RPMI8226 (cell line): ENCODE data around the gene UNC13B.
A peak's percentile ranks its signal among the peaks of the same experiment; 100 is the strongest.

ENCODE experiments used
- DNase-seq: peaks from one replicate; pipeline ENCODE4 v3.0.0-alpha.2; 2015

Gene UNC13B

DNA sequence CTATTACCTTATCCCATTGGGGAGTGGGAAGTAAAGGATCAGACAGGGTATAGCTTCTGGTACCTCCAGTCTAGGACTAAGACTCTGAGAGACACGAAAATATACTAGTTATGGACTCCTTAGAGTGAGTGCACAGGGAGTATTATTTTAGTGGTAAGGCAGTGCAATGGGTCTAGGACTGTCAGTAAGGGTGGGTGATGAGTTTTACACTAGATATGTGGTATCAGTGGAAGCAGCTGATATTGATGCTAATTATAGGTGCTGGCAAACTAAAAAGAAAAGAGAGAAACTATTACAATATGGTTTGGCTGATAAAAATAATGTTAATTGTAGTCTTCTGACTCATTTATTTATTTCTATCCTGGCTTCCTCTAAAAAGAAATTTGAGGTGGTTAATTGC is 118.6 kb downstream of the UNC13B start:
- no peak for DNase-seq

DNA sequence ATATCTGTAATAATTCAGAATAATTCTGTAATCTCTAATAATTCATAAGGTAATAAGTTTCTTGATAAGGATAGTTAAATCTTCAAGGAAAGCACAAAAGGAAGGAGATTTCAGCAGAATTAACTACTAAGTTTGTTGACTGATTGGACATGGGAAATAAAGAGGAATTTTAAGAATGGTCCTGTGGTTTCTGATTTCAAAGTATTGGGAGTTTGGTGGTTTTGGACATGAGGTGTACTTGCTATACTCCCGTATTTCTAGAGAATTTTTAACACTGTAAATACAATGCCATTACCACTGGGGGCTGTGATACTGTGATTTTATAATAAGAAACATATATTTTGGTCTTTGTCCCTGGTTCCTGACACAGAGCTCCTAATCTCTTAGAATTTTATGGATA is 123.9 kb downstream of the UNC13B start:
- DNase-seq: no peak

DNA sequence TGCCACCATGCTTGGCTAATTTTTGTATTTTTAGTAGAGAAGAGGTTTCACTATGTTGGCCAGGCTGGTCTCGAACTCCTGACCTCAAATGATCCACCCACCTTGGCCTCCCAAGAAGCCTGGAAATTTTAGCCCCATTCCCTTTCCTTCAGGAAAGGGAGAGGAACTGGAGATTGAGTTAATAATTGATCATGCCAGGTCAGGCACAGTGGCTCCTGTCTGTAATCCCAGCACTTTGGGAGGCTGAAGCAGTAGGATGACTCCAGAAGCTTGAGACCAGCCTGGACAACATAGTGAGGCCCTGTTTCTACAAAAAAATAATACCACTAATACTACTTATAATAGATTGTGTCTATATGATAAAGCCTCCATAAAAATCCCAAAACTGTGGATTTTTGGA is 124.6 kb downstream of the UNC13B start:
- no peak for DNase-seq

DNA sequence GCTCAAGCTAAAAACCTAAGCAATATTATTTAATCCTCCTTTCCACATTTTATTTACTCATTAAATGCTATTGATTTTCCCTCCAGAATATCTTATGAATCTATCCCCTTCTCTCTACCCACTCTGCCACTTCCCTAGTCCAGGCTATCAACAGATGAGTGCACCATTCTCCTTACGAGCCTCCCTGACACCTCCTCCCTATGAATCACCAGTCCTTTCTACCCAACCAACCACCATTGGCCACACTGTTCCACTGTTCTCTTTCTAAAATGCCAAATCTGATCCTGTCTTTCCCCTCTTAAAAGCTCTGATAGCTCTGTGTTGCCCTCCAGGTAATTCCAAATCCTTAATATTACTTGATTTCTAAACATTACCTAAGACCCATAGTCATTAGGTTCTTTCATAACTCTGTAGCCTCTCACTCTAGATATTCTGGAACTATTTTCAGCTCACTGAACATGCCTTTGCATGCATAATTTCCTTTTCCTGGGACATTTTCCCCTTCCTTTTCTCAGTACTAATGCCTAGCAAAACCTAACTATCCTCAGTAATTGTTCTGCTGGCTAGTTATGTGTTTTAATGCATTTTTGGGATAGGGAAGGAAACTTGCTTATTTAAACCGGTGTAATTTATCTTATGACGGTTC is 126.3 kb downstream of the UNC13B start:
- DNase-seq: no peak

DNA sequence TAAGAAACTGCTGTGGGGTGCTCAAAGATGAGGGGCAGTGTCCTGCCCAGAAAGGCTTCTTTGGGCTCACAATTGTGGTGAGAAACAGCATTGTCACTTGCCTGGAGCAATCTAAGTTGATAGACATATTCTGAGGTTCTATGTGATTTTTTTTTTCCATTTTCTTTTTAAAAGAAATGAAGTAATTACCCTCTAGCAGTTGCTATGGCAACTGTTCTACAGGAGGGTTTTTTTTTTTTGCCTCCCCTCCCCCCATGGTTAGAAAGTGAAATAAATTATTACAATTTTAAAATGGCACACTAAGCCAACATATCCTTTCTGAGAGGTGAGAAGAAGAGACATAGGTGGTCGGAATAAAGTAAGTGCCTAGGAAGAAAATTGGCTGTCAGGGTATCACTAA is 127.0 kb downstream of the UNC13B start:
- DNase-seq: no peak

DNA sequence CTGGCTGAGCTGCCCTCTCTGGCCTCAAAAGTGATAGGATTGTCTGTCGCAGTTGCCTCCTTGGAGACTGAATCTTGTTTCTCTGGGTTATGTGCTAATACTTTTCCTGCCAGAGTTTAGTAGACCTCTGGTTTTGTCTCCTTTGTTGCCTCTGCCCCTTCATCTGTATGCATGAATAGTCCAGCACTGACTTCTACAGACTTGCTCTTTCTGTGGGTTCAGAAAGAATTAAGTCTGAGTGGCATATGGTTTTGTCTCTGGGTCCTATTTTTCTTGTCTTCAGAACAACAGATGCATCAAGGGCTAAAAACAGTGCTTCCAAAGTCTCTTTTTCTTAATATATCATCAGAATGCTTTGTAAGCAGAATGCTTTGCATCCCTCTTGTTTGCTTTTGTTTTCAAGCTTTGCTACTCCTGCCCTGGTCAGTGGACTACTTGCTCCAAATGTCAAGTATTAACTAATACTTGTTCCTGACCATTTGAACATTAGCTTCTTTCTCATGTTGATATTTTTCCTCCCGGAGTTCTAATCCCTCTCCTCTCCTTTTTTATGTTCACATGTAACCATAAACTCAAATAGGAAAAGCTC is 131.7 kb downstream of the UNC13B start:
- DNase-seq: no peak

DNA sequence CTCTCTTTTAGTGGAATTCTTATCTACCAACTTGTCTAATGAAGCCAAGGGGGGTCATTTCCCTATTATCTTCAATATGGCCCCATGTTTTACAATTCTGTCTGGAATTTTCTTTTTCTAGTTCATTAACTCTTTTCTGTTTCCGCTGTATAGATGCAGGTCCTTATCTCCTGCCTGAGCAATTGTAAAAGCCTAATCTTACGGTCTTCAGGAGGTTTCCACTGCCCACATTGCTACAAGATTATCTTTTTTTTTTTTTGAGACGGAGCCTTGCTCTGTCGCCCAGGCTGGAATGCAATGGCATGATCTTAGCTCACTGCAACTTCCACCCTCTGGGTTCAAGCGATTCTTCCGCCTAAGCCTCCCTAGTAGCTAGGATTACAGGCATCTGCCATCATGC is 132.3 kb downstream of the UNC13B start:
- DNase-seq: no peak

DNA sequence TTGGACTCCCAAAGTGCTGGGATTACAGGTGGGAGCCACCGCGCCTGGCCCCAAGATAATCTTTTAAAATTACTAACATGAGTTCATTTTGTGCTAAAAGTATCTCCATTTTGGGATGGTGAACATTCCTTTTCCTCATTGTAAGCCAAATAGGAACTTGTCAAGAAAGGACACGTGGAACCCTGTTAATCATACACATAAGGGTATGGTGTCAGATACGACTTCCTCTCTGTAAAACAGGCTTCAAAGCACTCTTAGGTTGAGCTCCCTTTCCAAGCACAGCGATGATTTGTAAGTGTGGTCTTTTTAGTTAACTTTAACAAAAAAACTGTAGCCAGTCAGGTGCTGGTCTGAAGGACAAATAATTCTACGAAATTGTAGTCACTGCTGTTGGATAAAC is 132.7 kb downstream of the UNC13B start:
- no peak for DNase-seq

DNA sequence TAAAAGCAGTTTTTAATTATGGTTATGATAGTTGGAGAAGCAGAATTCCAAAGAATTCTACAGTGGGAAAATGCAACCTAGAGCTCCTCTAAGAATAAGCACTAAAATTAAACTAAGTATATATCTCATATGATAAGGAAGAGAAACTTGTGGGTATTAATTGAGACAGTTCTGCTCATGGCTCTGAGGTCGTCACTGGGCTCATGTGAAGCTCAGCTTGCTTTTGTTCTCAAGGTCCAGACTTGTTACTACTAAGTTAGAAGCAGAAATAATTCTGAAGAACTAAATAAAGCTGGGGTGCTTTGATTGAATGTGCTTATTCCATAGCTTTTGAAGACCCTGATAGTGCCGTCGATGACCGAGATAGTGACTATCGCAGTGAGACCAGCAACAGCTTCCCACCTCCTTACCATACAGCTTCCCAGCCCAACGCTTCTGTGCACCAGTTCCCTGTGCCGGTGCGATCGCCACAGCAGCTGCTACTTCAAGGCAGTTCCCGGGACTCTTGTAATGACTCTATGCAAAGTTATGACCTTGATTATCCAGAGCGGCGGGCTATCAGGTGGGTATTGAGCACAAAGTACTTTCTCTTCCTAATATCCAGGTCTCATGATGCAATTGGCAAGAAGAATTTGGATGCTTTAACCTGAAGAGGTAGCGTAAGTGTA is 133.7 kb downstream of the UNC13B start:
- DNase-seq: no peak

DNA sequence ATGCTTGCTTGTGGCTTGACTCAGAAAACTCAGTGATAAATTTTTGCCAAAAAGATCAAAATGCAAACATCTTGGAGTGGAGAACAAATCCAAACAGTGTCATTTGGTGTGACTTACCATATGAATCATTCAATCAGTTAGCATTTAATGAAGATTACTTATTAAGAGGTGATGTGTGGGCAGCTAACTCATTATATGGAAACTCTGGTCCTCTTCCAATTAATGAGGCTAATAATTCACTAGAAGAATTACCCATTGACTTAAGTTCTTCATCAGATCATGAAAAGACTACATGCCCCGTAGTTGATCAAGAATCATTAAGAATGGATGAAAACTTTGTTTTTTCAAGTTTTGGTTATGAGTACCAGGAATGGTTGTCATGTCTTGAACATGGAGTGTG is 141.8 kb downstream of the UNC13B start:
- DNase-seq: no peak

DNA sequence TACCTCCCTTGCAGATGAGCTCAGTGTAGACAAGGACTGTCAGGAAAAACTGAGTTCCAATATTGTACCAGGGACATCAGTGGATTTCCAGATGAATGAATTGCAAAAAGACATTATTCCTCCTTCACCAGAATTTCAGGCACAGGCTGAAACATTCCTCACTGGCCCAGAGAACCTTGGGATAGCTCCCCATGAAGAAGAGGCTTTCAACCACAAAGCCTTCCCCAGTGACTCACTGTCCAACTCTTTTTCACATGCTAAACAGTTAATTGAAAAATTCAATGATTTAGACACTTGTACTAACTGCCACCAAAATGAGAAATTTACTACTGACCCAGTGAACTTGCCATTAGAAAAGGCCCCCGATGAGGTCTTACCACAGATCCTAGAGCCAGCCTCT is 144.5 kb downstream of the UNC13B start:
- DNase-seq: no peak

DNA sequence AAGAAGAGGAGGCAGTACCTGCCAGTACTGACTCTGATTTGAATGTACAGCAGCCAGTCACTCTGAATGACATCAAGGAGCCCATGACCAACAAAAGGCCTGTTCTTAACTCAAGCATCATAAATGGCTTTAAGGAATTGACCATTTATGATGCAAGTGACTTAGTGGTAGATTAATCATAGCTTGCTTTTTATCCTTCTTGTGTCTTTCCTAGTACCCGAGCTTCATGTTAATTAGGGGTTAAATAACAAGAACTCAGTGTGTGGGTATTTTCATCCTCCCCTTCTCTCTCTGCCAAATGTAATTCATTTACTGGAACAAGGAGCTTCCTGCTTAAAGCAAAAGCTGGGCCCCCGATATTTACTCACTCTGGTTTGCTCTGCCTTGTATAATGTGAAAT is 146.5 kb downstream of the UNC13B start:
- no peak for DNase-seq

DNA sequence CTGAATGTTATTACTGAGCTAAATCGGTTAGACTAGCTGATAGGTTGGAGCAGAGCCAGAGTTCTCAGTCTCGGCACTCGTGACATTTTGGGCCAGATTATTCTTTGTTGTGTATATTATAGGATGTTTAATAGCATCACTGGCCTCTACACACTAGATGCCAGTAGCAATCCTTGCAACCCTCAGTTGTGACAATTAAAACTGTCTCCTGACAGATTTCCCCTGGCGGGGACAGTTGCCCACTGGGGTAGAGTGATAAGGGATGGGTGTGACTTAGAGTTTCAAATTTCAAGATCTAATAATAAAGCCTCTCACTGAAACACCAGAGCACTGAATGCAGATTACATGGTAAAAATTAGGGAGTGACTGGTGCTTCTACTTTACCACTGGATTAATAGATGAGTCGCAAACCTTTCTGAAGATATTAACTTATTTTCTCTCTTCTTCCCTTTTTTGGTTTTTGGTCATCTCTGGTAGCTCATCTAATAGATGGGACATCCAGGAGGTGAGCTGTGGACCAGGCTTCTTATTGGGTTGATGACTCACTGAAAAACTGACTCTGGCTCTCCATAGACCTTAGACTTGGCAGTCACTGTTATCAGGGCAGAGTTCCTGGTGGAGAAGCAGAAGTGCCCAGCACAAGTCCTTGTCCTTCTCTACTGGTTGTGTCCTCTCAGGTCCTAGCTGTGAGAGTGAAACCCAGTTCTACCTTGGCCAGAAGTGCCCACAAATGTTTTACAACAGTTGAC is 150.3 kb downstream of the UNC13B start:
- no peak for DNase-seq

DNA sequence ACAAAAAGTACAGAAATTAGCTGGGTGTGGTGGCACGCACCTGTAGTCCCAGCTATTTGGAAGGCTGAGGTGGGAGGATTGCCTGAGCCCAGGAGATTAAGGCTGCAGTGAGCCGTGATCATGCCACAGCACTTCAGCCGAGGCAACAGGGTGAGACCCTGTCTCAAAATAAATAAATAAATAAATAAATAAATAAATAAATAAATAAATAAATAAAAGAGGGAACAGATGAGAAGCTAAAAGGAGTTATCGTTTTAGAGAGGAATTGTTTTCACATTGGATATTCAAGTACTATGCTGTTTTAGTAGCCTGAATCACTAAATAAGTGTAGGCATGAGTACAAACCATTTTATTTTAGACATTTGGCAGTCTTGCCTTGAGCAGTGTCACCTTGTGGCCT is 151.7 kb downstream of the UNC13B start:
- no peak for DNase-seq

DNA sequence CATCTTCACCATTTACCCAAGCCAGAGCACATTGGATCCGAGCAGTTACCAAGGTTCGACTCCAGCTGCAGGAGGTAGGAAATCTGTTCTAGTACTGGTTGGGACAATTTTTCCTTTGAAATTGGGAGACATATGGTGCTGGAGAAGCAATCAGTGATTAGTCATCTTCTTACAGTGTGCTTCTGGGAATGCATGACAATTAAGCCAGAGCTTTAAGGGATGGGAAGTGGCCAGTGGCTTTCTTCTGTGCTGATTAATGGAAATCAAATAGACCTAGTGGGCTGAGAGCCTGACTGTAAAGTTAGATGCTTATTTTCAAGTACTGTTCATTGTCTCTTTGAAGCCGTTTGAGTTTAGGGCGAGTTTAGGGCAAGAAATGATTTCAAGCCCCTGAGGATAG is 152.1 kb downstream of the UNC13B start:
- DNase-seq: no peak

DNA sequence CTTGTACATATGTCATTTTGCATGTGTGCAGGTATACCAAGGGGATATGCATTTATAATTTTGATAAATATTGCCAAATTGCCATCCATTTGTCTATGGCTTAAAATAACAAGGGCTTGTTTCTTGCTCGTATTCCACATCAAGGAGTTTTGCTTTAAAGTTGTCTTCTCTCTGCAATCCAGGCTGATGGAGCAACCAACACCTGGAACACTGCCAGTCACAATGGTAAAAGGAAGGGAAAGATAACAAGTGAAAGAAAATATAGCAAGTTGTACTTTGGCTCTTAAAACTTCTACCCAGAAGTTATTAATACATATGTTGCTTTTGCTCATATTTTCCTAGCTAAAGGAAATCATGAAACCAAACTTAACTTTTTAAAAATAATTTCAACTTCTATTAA is 156.9 kb downstream of the UNC13B start:
- no peak for DNase-seq

DNA sequence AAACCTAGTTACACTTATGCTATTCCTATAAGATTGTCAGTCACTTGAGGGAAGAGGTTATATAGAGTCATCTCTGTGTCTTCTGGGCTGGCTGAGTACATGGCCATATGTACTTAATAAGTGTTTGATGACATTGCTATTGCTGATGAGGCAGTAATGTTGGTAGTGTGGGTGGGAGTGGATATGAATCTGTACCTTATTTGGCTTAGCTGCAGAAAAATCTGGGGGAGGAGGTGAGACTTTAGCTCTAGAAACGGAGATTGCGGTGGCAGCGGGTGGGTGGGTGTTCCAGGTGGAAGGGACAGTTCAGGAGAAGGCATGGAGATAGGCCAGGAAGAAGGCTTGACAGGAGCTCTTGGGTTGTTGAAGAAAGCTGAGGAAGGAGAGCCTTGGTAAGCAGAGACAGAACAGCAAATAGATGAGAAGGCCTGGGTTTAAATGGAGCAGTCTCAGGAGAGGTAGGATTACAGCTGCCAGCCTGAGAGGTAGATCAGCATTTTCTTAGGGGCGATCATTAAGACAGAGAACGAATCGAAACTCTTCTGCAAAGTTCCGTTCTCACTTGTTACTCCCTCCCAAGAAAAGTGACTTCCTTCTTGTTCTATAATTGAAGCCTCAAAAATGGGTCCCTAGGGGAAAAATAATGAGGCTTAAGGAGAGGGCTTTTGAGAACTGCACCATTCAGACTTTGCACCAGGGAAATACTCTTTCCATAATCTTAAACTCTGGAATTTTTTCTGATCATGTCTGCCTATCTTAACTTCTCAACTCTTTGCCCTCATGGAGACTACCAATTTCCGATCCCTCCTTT is 160.5 kb downstream of the UNC13B start:
- DNase-seq: peak; percentile 15

DNA sequence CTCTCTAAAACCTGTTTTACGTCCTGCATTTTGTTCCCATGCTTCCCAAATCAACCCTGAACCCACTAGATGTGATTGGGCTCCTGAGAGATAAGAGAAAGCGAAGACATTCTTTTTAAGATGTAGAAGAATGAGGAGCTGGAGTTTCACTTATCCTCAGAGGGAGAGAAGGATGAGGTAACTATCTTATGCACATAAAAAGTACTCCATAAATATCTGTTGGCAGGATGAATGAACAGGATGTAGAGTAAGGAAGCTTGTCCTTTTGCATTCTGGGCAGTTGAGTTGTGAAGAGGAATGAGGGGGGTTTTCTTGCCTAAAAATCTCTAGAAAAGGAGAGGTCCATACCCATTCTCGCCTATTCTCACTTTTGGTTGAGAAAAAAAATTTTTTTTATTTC is 163.2 kb downstream of the UNC13B start:
- DNase-seq: no peak

DNA sequence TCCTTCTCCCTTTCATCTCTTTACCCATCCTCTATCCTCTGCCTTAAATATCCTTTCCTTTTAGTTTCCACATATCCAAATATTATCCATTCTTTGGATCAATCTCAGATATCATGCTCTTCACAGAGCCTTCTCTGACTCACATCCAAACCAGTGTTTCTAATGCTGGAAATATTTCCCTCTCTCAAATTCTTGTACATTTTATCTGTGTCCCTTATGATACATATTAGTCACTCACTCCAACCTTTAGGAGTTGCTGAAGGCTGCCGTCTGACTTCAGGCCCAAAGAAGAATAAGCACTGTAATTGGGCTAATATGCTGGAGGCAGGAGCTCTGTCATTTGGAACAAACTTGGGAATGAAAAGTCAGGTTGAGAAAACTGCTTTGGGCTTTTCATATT is 171.7 kb downstream of the UNC13B start:
- no peak for DNase-seq

DNA sequence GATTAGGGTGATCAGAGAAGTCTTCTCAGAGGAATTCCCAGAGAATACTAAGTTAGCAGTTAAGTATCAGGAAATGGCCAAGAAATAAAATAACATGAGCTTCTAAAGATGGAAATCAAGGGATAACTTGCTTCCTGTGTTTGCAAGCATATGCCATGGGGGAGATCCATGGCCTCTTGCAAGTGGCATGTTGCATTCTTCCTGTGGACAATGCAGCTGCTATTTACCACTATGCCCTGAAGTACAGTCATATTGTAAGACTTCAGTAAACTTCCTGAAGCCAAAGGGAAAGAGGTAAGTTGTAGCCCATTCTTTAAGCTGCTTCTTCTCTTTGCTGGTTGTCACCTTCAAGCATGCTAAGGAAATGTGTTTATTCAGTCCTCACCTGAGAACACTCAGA is 173.4 kb downstream of the UNC13B start:
- DNase-seq: no peak

DNA sequence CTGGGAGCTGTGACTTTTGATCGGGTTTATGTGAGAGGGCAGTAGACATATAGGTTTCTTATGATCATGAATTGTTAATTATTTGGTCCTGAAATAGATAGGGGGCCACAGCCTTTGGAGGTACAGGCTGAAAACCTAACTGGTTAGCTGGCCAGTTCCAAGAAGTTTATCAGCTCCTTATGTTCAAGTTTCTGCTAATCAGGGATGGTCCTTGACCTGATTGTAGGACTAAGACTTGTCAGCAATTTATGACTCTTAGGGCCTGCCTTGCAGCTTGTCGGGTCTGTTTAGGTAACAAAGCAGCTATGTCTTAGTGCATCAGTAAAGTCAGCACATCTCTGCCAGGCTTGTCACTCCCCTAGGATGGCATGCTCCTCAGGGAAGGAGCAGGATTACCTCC is 176.3 kb downstream of the UNC13B start:
- no peak for DNase-seq

DNA sequence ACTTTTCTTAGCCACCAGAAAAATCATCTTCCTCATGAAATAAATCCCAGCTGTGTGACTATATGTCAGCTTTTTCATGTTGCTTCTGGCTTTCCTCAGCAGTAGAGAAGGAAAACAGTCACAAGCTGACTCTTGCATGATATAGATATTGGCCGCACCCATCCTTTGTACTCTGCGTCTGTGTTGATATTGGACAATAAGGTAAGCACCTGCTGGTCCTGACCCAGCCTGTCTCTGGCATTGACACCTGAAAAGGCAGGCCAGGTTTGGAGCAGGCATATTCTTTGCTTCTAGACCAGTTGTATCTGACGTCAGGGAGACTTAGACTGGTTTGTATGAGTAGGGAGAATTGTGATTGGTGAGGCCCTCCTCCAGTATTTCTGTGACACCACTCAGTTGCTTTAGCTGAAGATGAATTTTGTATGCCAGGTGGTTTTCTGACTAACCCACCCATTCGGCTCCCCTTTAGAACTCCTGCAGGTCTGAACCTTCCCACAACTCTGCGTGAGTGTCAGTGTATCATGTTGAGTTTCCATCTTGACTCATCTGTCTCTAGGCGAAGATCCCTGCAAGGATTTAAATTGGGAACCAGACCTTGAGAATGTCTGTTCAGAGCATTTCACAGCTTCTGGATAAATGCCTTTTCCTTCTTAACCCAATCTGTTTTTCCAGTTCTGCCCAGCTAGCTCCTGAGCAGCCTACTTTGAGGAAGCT is 176.9 kb downstream of the UNC13B start:
- DNase-seq: no peak

DNA sequence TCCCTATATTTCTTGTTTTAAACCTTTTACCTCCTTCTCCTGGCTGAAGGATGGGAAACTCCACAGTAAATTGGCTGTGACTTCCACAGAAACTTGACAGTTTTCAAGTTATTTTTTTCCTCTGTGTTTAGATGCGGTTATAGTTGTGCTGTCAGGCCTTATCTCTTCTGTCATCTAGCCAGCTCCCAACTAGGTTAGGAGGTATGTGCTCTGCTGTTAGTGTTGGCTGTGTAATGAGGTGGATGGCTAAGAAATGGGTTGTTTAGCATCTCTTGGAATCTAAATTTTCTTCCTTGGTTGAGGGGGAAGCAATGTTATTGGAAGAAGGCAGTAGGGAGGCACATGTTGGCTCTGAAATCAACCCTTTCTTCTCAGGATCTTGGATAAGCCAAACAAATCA is 178.2 kb downstream of the UNC13B start:
- no peak for DNase-seq
